ENCODE measurements around the gene CBX6.

Gene CBX6

GRCh38 chr22:38879961-38880360 lies 7.9 kb upstream of the CBX6 start:
- no peak overlapping the region for H3K9ac ChIP-seq (ENCODE audit: low read length)
- H3K23ac ChIP-seq (ENCODE audit: low read length) = no peak overlapping the region
- no peak overlapping the region for H2BK5ac ChIP-seq (ENCODE audit: low read depth, low read length, poor library complexity)

GRCh38 chr22:38879108-38879729 lies 7.2 kb upstream of the CBX6 start:
- H3K27me3 ChIP-seq (ENCODE audit: insufficient read depth, low read length) = no peaks in the 10 kb centered on the region
- no peak overlapping the region for H2AK5ac ChIP-seq (ENCODE audit: low read length)
- no peak overlapping the region for H3K4me2 ChIP-seq (ENCODE audit: low read length)
- no peak overlapping the region for H4K8ac ChIP-seq (ENCODE audit: low read depth, low read length)
- DNase-seq = no peak
- no peak overlapping the region for H4K12ac ChIP-seq (ENCODE audit: low read depth, low read length)
- H3K9me3 ChIP-seq (ENCODE audit: insufficient read depth, low read depth, low read length) = peaks cover 2% of the 10 kb centered on the region
- no peak overlapping the region for H4K91ac ChIP-seq (ENCODE audit: low read depth, low read length)
- H2BK5ac ChIP-seq (ENCODE audit: low read depth, low read length, poor library complexity) = no peak overlapping the region
- peaks cover 2% of the 10 kb centered on the region for H3K79me2 ChIP-seq (ENCODE audit: control insufficient read depth, insufficient read depth, low read length, poor library complexity)
- no peak overlapping the region for H3K14ac ChIP-seq (ENCODE audit: low read length)
- H3K4me3 ChIP-seq (ENCODE audit: low read depth, low read length) = no peak overlapping the region
- no peak overlapping the region for H3K27ac ChIP-seq (ENCODE audit: low read depth, low read length)
- H3K4ac ChIP-seq (ENCODE audit: low read depth, low read length) = no peak overlapping the region
- H2AFZ ChIP-seq (ENCODE audit: insufficient read depth, low read length, poor library complexity) = no peak overlapping the region
- H2BK12ac ChIP-seq (ENCODE audit: low read length) = no peak overlapping the region
- H3K9ac ChIP-seq (ENCODE audit: low read length) = no peak overlapping the region
- H3K18ac ChIP-seq (ENCODE audit: low read length) = no peak overlapping the region
- H3K79me1 ChIP-seq (ENCODE audit: low read length) = no peaks in the 10 kb centered on the region
- no peak overlapping the region for H3K23ac ChIP-seq (ENCODE audit: low read length)
- no peak overlapping the region for H2BK120ac ChIP-seq (ENCODE audit: insufficient read depth, low read length, poor library complexity)
- no CpG with 5 or more reads among the region's 5 CpGs for WGBS (ENCODE audit: extremely low coverage, insufficient coverage, insufficient read length)
- peaks cover 9 to 12% of the 10 kb centered on the region in 2 experiments for H3K4me1 ChIP-seq (ENCODE audit: control insufficient read depth in 1 of 2, insufficient read depth in 2 of 2, low read length in 2 of 2)
- no peaks in the 10 kb centered on the region for H3K36me3 ChIP-seq (ENCODE audit: control insufficient read depth in 1 of 2, insufficient read depth in 2 of 2, low read length in 2 of 2)

More at GRCh38 chr22:38879961-38880360, 7.9 kb upstream of the CBX6 start:
- no CpG with 5 or more reads among the region's 5 CpGs for WGBS (ENCODE audit: extremely low coverage, insufficient coverage, insufficient read length)
- Histone ChIP-seq H4K8ac (ENCODE audit: low read depth, low read length) (no peak overlapping the region), H3K9me3 (ENCODE audit: insufficient read depth, low read depth, low read length) (peaks cover 2% of the 10 kb centered on the region), H2AK5ac (ENCODE audit: low read length) (no peak overlapping the region), H4K91ac (ENCODE audit: low read depth, low read length) (no peak overlapping the region), H3K4ac (ENCODE audit: low read depth, low read length) (no peak overlapping the region), H3K79me2 (ENCODE audit: control insufficient read depth, insufficient read depth, low read length, poor library complexity) (peaks cover 2% of the 10 kb centered on the region), H3K79me1 (ENCODE audit: low read length) (no peaks in the 10 kb centered on the region), H3K36me3 (ENCODE audit: control insufficient read depth in 1 of 2, insufficient read depth in 2 of 2, low read length in 2 of 2) (no peaks in the 10 kb centered on the region), H2BK12ac (ENCODE audit: low read length) (no peak overlapping the region), H3K4me3 (ENCODE audit: low read depth, low read length) (no peak overlapping the region), H4K12ac (ENCODE audit: low read depth, low read length) (no peak overlapping the region), H2BK120ac (ENCODE audit: insufficient read depth, low read length, poor library complexity) (no peak overlapping the region), H3K4me1 (ENCODE audit: control insufficient read depth in 1 of 2, insufficient read depth in 2 of 2, low read length in 2 of 2) (peaks cover 9 to 12% of the 10 kb centered on the region in 2 experiments), H3K4me2 (ENCODE audit: low read length) (no peak overlapping the region), H2AFZ (ENCODE audit: insufficient read depth, low read length, poor library complexity) (no peak overlapping the region), H3K18ac (ENCODE audit: low read length) (no peak overlapping the region), H3K27me3 (ENCODE audit: insufficient read depth, low read length) (no peaks in the 10 kb centered on the region), H3K27ac (ENCODE audit: low read depth, low read length) (no peak overlapping the region), H3K14ac (ENCODE audit: low read length) (no peak overlapping the region)
- DNase-seq = no peak

GRCh38 chr22:38878001-38878400 lies 6.0 kb upstream of the CBX6 start:
- Histone ChIP-seq H3K23ac (ENCODE audit: low read length) (no peak overlapping the region), H3K18ac (ENCODE audit: low read length) (no peak overlapping the region), H3K9me3 (ENCODE audit: insufficient read depth, low read depth, low read length) (peaks cover 2% of the 10 kb centered on the region), H3K36me3 (ENCODE audit: control insufficient read depth in 1 of 2, insufficient read depth in 2 of 2, low read length in 2 of 2) (no peaks in the 10 kb centered on the region), H3K27ac (ENCODE audit: low read depth, low read length) (no peak overlapping the region), H2AK5ac (ENCODE audit: low read length) (no peak overlapping the region), H3K4me2 (ENCODE audit: low read length) (no peak overlapping the region), H3K27me3 (ENCODE audit: insufficient read depth, low read length) (no peaks in the 10 kb centered on the region), H3K14ac (ENCODE audit: low read length) (no peak overlapping the region), H3K4ac (ENCODE audit: low read depth, low read length) (no peak overlapping the region), H3K9ac (ENCODE audit: low read length) (no peak overlapping the region), H4K12ac (ENCODE audit: low read depth, low read length) (no peak overlapping the region), H4K8ac (ENCODE audit: low read depth, low read length) (no peak overlapping the region), H3K4me1 (ENCODE audit: control insufficient read depth in 1 of 2, insufficient read depth in 2 of 2, low read length in 2 of 2) (peaks cover 8 to 12% of the 10 kb centered on the region in 2 experiments), H2BK12ac (ENCODE audit: low read length) (no peak overlapping the region), H3K79me1 (ENCODE audit: low read length) (peaks cover under 1% of the 10 kb centered on the region), H3K79me2 (ENCODE audit: control insufficient read depth, insufficient read depth, low read length, poor library complexity) (peaks cover 2% of the 10 kb centered on the region), H2BK5ac (ENCODE audit: low read depth, low read length, poor library complexity) (no peak overlapping the region), H2BK120ac (ENCODE audit: insufficient read depth, low read length, poor library complexity) (no peak overlapping the region), H4K91ac (ENCODE audit: low read depth, low read length) (no peak overlapping the region), H3K4me3 (ENCODE audit: low read depth, low read length) (no peak overlapping the region), H2AFZ (ENCODE audit: insufficient read depth, low read length, poor library complexity) (no peak overlapping the region)
- DNase-seq = no peak
- no CpG with 5 or more reads among the region's 4 CpGs for WGBS (ENCODE audit: extremely low coverage, insufficient coverage, insufficient read length)

GRCh38 chr22:38874529-38875222 lies 2.7 kb upstream of the CBX6 start:
- Histone ChIP-seq H4K8ac (ENCODE audit: low read depth, low read length) (no peak overlapping the region), H2BK120ac (ENCODE audit: insufficient read depth, low read length, poor library complexity) (no peak overlapping the region), H2AK5ac (ENCODE audit: low read length) (no peak overlapping the region), H3K36me3 (ENCODE audit: control insufficient read depth in 1 of 2, insufficient read depth in 2 of 2, low read length in 2 of 2) (peaks cover 0 to 2% of the 10 kb centered on the region in 2 experiments), H3K18ac (ENCODE audit: low read length) (no peak overlapping the region), H3K27me3 (ENCODE audit: insufficient read depth, low read length) (no peaks in the 10 kb centered on the region), H3K9ac (ENCODE audit: low read length) (no peak overlapping the region), H3K4me2 (ENCODE audit: low read length) (no peak overlapping the region), H3K9me3 (ENCODE audit: insufficient read depth, low read depth, low read length) (peaks cover 2% of the 10 kb centered on the region), H3K4me3 (ENCODE audit: low read depth, low read length) (no peak overlapping the region), H3K23ac (ENCODE audit: low read length) (no peak overlapping the region), H3K79me1 (ENCODE audit: low read length) (peaks cover 8% of the 10 kb centered on the region), H3K79me2 (ENCODE audit: control insufficient read depth, insufficient read depth, low read length, poor library complexity) (peaks cover 6% of the 10 kb centered on the region), H2BK12ac (ENCODE audit: low read length) (no peak overlapping the region), H3K4ac (ENCODE audit: low read depth, low read length) (no peak overlapping the region), H4K91ac (ENCODE audit: low read depth, low read length) (no peak overlapping the region), H4K12ac (ENCODE audit: low read depth, low read length) (no peak overlapping the region), H2AFZ (ENCODE audit: insufficient read depth, low read length, poor library complexity) (no peak overlapping the region), H3K4me1 (ENCODE audit: control insufficient read depth in 1 of 2, insufficient read depth in 2 of 2, low read length in 2 of 2) (peaks cover 0 to 1% of the 10 kb centered on the region in 2 experiments), H3K27ac (ENCODE audit: low read depth, low read length) (no peak overlapping the region), H2BK5ac (ENCODE audit: low read depth, low read length, poor library complexity) (no peak overlapping the region), H3K14ac (ENCODE audit: low read length) (no peak overlapping the region)
- no peak for DNase-seq
- no CpG with 5 or more reads among the region's 13 CpGs for WGBS (ENCODE audit: extremely low coverage, insufficient coverage, insufficient read length)

Data from trophoblast cell (in vitro differentiated cells and primary cell).